PC-9 (cell line): ENCODE measurements around the gene ADCY3.

Experiments used
- EZH2 ChIP-seq: fragments of 200-600 bp; sonication (generic); IDR thresholded peaks from 2 replicates; pipeline ENCODE4 v1.8.0; 2017; ENCODE audit warnings: antibody characterized with exemption, low read depth
- TF ChIP-seq, protein P1 (sequence below): fragments of 200-600 bp; sonication (generic); conservative IDR thresholded peaks from 2 replicates; pipeline ENCODE4 v1.6.1; 2017; ENCODE audit warnings: mixed run types, antibody characterized with exemption, mild to moderate bottlenecking, moderate library complexity

DNA sequence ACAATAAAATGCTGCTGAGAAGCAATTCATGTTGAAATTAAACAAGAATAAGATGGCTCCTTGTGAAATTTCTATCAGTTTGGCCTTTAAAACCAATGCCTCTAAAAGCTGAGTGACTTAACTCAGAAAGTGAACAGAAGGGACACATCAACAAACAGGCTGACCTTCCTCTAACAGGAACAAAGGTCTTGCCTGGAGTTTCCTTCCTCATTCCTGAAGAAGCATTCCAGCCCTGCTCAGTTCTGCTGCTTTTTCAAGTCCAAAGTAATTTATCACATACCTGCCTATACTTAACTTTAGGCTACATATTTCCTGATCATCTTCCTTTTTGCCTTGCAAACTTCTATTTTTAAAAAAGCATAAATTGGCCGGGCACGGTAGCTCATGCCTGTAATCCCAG is 140.9 kb downstream of the ADCY3 start:
- TF ChIP-seq EZH2: no peak
- TF ChIP-seq, protein P1, sequence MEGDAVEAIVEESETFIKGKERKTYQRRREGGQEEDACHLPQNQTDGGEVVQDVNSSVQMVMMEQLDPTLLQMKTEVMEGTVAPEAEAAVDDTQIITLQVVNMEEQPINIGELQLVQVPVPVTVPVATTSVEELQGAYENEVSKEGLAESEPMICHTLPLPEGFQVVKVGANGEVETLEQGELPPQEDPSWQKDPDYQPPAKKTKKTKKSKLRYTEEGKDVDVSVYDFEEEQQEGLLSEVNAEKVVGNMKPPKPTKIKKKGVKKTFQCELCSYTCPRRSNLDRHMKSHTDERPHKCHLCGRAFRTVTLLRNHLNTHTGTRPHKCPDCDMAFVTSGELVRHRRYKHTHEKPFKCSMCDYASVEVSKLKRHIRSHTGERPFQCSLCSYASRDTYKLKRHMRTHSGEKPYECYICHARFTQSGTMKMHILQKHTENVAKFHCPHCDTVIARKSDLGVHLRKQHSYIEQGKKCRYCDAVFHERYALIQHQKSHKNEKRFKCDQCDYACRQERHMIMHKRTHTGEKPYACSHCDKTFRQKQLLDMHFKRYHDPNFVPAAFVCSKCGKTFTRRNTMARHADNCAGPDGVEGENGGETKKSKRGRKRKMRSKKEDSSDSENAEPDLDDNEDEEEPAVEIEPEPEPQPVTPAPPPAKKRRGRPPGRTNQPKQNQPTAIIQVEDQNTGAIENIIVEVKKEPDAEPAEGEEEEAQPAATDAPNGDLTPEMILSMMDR: no peak
